Colonic mucosa (tissue), 4 donors: ENCODE results near the gene AQR. TPM values are rescaled to one million over a fixed set of nuclear protein-coding genes. Genes with fewer than 3 reads are reported as not detected.
"Not testable (repeated sequence)": the region's sequence is repeated elsewhere in the genome, so short reads cannot be mapped to it uniquely, and the experiment has no call there.

ENCODE experiments used
- DNase-seq: peaks from one replicate; pipeline ENCODE4 v3.0.0-alpha.2; 2020
- H3K27ac ChIP-seq: fragments of 200-600 bp; one replicate; pipeline ENCODE4 v1.8.0; 2021
- H3K27me3 ChIP-seq: fragments of 200-600 bp; one replicate; pipeline ENCODE4 v1.8.0; 2021
- H3K36me3 ChIP-seq: fragments of 200-600 bp; one replicate; pipeline ENCODE4 v1.8.0; 2021
- H3K4me1 ChIP-seq: fragments of 200-600 bp; one replicate; pipeline ENCODE4 v1.8.0; 2021; ENCODE audit warnings: mild to moderate bottlenecking
- H3K4me3 ChIP-seq: fragments of 200-600 bp; one replicate; pipeline ENCODE4 v1.8.0; 2021
- H3K9ac ChIP-seq, 2 donors: one replicate each; pipeline ENCODE4 v1.7.0; 2013; ENCODE audit warnings: control low read depth in 2 of 2, low read depth in 2 of 2, low read length in 2 of 2
- H3K9me3 ChIP-seq: fragments of 200-600 bp; one replicate; pipeline ENCODE4 v1.8.0; 2021
- intact Hi-C: fragments of 100-400 bp; cut with DNase I; formaldehyde crosslinking; loops from one replicate; pipeline ENCODE4 v1.14.1; 2022
- total RNA-seq, 2 donors: library from RNA; stranded (reverse); fragmentation: NEBNext Ultra II Directional in 1 of 2; extraction: Animal tissue kit (Norgen Biotek cat#: 25700) in 1 of 2; gene quantifications; one replicate each; pipeline ENCODE4 v1.2.1, GENCODE V29; 2021
- TF ChIP-seq, protein P1 (sequence below): fragments of 200-600 bp; IDR thresholded peaks from one replicate; pipeline ENCODE4 v1.8.0; 2022; ENCODE audit warnings: antibody characterized with exemption, mild to moderate bottlenecking
- donor health status: healthy.
- donor health status: DM: no; HTN: no; CAD: no.
- donor health status: DM: no; HTN: no; CAD: no.

Gene AQR
- total RNA-seq, 2 donors from 2014 or later = 26.5 to 27.0 TPM

DNA sequence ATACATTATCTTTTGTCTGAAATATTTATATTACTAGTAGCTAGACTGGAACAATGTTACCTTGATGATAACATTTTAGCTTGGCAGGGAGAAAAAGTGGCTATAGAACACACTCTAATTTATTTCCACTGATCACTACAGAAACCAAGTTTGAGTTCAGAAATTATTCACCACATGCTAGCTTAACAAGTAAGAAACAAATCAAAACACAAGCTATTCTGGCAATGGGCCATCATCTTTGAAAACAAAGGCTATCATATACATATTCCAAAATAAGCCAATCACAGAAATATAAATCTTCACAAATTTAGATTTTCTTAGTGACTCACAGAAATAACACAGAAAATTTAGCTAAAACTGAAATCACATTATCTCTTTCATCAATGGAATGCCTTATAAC is 17.1 kb downstream of the AQR start:
- H3K4me1 ChIP-seq = no peaks in the 10 kb centered on the region
- no peaks in the 10 kb centered on the region for H3K27me3 ChIP-seq
- TF ChIP-seq, protein P1, sequence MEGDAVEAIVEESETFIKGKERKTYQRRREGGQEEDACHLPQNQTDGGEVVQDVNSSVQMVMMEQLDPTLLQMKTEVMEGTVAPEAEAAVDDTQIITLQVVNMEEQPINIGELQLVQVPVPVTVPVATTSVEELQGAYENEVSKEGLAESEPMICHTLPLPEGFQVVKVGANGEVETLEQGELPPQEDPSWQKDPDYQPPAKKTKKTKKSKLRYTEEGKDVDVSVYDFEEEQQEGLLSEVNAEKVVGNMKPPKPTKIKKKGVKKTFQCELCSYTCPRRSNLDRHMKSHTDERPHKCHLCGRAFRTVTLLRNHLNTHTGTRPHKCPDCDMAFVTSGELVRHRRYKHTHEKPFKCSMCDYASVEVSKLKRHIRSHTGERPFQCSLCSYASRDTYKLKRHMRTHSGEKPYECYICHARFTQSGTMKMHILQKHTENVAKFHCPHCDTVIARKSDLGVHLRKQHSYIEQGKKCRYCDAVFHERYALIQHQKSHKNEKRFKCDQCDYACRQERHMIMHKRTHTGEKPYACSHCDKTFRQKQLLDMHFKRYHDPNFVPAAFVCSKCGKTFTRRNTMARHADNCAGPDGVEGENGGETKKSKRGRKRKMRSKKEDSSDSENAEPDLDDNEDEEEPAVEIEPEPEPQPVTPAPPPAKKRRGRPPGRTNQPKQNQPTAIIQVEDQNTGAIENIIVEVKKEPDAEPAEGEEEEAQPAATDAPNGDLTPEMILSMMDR = no peak
- H3K9ac ChIP-seq = no peak overlapping the region
- no peaks in the 10 kb centered on the region for H3K9me3 ChIP-seq
- intact Hi-C loops = no loop called here
- H3K27ac ChIP-seq = no peak overlapping the region
- no peak for DNase-seq
- no peak overlapping the region for H3K4me3 ChIP-seq
- H3K36me3 ChIP-seq = peaks cover 5% of the 10 kb centered on the region

GRCh38 chr15:34951993-34952392 is 17.5 kb downstream of the AQR start:
- TF ChIP-seq, protein P1 = no peak
- intact Hi-C loops = no loop called here
- no peak overlapping the region for H3K4me3 ChIP-seq
- no peak overlapping the region for H3K9ac ChIP-seq
- no peak for DNase-seq
- H3K27ac ChIP-seq = no peak overlapping the region
- H3K36me3 ChIP-seq = peaks cover 5% of the 10 kb centered on the region
- no peaks in the 10 kb centered on the region for H3K4me1 ChIP-seq
- H3K27me3 ChIP-seq = no peaks in the 10 kb centered on the region
- no peaks in the 10 kb centered on the region for H3K9me3 ChIP-seq

DNA sequence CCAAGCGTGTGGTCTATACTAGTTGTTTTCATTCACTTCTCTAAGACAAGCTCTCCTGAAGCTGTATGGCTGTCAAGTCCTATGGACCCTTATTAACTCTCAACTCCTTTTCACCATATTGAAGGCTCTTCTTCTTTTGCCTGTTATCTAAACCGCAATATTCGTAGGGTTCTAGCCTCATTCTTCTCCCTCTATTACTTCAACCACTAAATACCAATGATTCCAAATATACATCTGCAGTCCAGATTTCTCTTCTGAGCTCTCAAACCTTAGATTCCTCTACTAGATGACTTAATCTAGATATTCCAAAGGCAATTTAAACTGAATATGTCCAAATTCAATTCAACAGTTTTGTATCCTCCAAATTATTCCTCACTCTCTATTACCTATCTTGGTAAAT is 24.6 kb downstream of the AQR start:
- no peaks in the 10 kb centered on the region for H3K9me3 ChIP-seq
- intact Hi-C loops = no loop called here

DNA sequence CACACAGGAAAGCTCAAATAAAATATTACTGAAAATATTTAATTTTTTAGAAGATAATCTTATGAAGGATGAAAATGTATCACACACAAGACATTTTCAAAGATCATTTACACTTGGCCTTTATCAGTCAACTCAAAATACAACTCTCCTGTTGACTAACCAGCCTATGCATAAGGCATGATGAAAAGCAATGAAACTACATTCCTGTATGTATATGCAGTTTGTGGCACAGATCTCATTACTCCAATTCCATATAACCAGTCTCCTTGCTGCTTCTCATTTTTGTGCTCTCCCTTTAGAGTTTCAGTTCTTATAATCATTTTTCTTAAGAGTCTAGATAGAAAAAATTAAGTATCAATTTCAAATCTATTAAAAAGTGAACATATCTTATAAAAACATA is 25.8 kb downstream of the AQR start:
- intact Hi-C loops = no loop called here
- Histone ChIP-seq H3K36me3 (peaks cover 18% of the 10 kb centered on the region), H3K9me3 (no peaks in the 10 kb centered on the region), H3K9ac (no peak overlapping the region), H3K4me1 (no peaks in the 10 kb centered on the region), H3K27me3 (no peaks in the 10 kb centered on the region), H3K4me3 (no peak overlapping the region), H3K27ac (no peak overlapping the region)
- no peak for DNase-seq
- TF ChIP-seq, protein P1 = no peak

More for the DNA sequence above, 24.6 kb downstream of the AQR start:
- no peak overlapping the region for H3K9ac ChIP-seq
- no peak for DNase-seq
- no peak overlapping the region for H3K4me3 ChIP-seq
- H3K27ac ChIP-seq = no peak overlapping the region
- peaks cover 14% of the 10 kb centered on the region for H3K36me3 ChIP-seq
- TF ChIP-seq, protein P1 = no peak
- no peaks in the 10 kb centered on the region for H3K27me3 ChIP-seq
- no peaks in the 10 kb centered on the region for H3K4me1 ChIP-seq

- H3K4me1 ChIP-seq, H3K9ac ChIP-seq, intact Hi-C loops, H3K27me3 ChIP-seq, H3K4me3 ChIP-seq, H3K9me3 ChIP-seq, DNase-seq, H3K27ac ChIP-seq: not testable (repeated sequence)
- H3K36me3 ChIP-seq = peaks cover 18% of the 10 kb centered on the region
Measured at GRCh38 chr15:34943264-34943663, 26.3 kb downstream of the AQR start.

- H3K36me3 ChIP-seq = peaks cover 18% of the 10 kb centered on the region
- H3K27ac ChIP-seq = no peak overlapping the region
- DNase-seq = no peak
- H3K9me3 ChIP-seq = no peaks in the 10 kb centered on the region
- H3K4me3 ChIP-seq = no peak overlapping the region
- H3K9ac ChIP-seq = no peak overlapping the region
- TF ChIP-seq, protein P1 = no peak
- intact Hi-C loops = no loop called here
- H3K4me1 ChIP-seq = no peaks in the 10 kb centered on the region
- no peaks in the 10 kb centered on the region for H3K27me3 ChIP-seq
Measured at GRCh38 chr15:34942363-34942762, 27.2 kb downstream of the AQR start.
